Activated CD4-positive, alpha-beta T cell treated with anti-CD3 and anti-CD28 coated beads, Interleukin-10, Interleukin-2, amounts not matched to agents 100 ng/mL and 50 ng/mL, durations not matched to agents 16 hours and 8 hours (primary cell): ENCODE measurements around the gene GPR42.
"Not testable (repeated sequence)": the region's sequence is repeated elsewhere in the genome, so short reads cannot be mapped to it uniquely, and the experiment has no call there.

Experiments
- DNase-seq: peaks from one replicate; pipeline ENCODE4 v3.0.0-alpha.2; 2020

The GPR42 gene

DNA sequence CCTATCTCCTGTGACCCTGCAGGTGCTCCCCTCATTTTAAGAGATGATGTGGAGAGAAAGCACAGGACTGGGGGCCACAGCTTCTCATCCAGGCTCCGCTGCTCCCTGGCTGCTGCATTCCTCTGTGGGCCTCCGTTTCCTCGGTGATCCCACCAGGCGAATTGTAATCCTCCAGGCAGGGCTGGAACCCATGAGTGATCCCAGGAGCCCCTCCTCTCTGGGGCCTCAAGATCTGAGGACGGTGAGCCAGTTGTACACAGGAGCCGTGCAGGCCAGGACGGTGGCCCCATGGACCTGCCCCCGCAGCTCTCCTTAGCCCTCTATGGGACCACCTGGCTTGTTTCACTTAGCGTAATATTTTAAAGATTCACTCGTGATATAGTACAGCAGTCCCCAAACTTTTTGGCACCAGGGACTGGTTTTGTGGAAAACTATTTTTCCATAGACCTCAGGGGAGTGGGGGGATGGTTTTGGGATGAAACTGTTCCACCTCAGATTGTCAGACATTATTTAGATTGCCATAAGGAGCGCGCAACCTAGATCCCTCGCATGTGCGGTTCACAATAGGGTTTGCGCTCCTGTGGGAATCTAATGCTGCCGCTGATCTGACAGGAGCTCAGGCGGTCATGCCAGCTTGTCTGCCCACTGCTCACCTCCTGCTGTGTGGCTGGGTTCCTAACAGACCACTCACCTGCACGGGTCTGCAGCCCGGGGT, 7.0 kb upstream of the GPR42 start:
- no peak for DNase-seq

DNA sequence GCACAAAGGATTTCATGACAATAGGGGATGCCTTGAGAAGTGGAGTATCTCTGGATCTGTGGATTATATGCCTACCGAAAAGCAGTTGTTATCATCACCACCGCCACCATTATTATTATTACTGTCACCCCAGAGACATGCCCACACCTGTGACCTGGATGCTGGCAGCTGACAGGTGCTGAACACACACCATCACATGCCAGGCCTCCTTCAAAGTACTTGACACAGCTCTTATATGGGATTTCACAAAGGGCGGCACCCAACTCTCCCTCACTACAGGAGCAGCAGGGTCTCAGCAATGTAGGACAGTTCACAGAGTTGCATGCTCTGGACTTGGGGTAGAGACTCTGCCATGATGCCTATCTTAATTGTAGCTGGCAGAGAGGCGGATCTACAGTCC, 5.6 kb upstream of the GPR42 start:
- DNase-seq, result no peak

- no peak for DNase-seq
These were observed 2.5 kb upstream of the GPR42 start for GRCh38 chr19:35368378-35368777.

DNA sequence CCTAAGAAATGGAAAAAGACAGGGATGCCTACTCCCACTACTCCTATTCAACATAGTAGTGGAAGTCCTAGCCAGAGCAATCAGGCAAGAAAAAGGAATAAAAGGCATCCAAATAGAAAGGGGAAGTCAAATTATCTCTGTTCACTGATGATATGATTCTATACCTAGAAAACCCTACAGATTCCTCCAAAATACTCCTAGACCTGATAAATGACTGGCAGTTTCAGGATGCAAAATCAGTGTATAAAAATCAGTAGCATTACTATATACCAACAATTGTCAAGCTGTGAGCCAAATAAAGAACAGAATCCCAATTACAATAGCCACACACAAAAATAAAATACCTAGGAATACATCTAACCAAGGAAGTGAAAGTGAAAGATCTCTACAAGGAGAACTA, 1.3 kb upstream of the GPR42 start:
- DNase-seq, result no peak

DNA sequence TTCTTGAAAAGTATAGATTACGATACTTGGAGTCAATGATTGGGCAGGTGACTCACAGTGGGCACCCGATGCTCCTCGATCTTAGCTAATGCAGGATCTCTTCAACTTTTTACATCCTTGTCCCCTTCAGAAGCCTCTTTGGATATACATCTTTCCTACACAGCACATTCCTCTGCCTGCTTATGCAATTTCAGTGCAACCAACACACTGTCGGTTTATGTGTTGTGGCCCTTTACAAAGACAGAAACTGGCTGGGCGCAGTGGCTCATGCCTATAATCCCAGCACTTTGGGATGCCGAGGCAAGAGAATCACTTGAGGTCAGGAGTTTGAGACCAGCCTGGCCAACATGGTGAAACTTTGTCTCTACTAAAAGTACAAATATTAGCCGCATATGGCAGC, 2.6 kb downstream of the GPR42 start:
- no peak for DNase-seq

GRCh38 chr19:35374031-35374430, 3.2 kb downstream of the GPR42 start:
- not testable (repeated sequence) for DNase-seq

GRCh38 chr19:35375505-35376307, 4.8 kb downstream of the GPR42 start:
- DNase-seq, result no peak

DNA sequence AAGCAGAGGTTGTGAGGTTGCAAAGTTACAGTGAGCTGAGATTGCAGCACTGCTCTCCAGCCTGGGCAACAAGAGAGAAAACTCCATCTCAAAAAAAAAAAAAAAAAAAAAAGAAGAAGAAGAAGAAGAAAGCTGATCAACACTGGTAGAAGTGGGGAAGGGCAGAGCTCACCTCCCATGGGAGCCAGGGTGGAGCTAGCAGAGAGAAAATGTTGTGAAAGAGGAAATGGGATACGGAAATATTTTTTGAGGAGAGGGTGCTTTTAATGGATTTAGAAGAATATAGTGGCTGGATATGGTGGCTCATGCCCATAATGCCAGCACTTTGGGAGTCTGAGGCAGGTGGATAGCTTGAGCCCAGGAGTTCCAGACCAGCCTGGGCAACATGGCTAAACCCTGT, 6.8 kb downstream of the GPR42 start:
- DNase-seq, result no peak

- DNase-seq, result no peak
These were observed 7.5 kb downstream of the GPR42 start for GRCh38 chr19:35378356-35378755.

- DNase-seq, result not testable (repeated sequence)
These were observed 8.7 kb downstream of the GPR42 start for GRCh38 chr19:35379545-35379944.

DNA sequence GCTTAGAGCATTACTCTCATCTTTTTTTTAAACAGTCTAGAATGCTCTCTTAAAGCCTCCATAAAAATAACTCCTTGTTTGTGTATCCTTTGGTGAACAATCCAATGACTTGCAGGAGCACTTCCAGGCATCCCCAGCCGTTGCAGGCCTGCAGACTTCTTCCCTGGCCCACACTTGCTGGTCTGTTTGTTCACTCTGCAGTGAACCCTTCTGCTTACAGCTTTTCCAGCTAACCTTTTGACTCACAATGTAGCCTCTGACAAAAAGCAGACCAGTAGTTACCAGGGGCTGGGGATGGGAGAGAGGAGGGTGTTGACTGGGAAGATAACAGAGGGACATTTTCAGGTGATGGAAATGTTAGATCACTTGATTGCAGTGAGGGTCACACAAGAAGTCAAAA, 9.1 kb downstream of the GPR42 start:
- DNase-seq, result no peak

DNA sequence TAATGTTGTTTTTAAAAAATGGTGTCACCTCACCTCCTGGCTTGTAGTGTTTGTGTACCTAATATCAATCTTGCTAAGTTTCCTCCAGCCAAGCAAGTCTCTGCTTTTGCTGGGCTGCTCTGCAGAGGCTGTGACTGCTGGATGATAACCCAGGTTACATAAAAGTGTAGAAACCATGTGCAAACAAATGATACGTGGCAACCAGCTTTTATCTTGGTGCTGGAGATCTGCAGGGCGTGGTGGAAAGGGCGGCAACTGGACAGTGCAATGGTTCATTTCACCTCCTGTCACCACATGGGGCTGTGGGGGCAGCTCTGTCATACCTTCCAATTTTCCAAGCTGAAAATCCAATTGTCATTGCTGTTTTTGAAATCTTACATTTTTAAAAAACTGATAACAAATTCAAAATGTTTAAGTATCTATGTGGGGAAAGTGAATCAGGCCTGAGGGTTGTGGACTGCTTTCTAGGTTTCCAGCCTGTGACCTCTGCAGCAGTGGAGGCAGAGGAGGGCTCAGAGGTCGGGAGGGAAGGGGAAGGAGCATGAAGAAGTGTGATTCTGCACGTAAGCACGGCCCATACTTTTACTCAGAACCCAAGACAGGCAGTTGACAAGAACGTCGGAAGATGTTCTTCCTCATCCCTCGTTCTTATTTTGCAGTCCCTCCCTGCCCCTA, 9.7 kb downstream of the GPR42 start:
- DNase-seq, result no peak

DNA sequence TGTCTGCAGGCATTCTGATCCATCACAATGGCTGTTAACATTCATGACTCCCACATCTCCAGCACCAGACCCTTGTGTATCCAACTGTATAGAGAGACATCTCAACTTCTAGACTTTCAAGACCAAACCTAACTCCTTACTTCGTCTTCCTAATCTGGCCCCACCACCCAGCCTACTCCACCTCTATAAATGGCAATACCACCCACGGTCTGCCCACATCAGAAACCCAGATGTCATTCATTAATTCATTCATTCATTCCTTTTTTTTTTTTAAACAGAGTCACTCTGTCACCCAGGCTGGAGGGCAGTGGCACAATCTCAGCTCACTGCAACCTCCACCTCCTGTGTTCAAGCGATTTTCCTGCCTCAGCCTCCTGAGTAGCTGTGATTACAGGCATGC, 10.4 kb downstream of the GPR42 start:
- no peak for DNase-seq

- no peak for DNase-seq
These were observed 11.1 kb downstream of the GPR42 start for GRCh38 chr19:35381926-35382325.

- DNase-seq, result no peak
These were observed 12.7 kb downstream of the GPR42 start for GRCh38 chr19:35383536-35383935.

- DNase-seq, result no peak
These were observed 17.6 kb downstream of the GPR42 start for GRCh38 chr19:35388277-35389054.

GRCh38 chr19:35389192-35389861, 18.5 kb downstream of the GPR42 start:
- no peak for DNase-seq

DNA sequence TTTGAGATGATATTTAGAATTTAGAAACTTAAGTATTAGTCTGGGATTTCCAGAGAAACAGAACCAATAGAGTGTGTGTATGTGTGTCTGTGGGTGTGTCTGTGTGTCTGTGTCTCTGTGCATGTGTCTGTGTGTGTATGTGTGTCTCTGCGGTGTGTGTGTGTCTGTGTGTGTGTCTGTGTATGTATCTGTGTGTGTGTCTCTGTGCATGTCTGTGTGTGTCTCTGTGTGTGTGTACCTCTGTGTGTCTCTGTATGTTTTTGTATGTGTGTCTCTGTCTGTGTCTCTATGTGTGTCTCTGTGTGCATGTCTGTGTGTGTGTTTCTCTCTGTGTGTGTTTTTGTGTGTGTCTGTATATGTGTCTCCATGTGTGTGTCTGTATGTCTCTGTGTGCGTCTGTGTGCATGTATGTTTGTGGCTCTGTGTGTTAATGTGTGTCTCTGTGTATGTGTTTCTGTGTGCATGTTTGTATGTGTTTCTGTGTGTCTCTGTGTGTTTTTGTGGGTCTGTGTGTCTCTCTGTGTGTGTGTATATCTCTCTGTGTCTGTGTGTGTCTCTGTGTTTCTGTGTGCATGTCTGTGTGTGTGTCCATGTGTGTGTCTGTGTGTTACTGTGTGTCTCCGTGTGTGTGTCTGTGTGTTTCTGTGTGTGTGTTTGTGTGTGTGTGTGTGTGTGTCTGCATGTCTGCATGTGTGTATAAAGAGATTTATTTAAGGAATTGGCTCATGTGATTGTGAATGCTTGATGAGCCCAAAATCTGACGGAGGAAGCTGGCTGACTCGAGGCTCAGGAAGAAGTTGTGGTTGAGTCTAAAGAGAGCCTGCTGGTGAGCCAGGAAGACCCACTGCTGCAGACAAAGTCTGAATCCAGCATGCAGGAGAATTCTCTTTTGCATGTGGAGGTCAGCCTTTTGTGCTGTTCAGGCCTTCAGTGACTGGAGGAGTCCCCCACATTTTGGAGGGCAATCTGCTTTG, 22.2 kb downstream of the GPR42 start:
- DNase-seq, result no peak

DNA sequence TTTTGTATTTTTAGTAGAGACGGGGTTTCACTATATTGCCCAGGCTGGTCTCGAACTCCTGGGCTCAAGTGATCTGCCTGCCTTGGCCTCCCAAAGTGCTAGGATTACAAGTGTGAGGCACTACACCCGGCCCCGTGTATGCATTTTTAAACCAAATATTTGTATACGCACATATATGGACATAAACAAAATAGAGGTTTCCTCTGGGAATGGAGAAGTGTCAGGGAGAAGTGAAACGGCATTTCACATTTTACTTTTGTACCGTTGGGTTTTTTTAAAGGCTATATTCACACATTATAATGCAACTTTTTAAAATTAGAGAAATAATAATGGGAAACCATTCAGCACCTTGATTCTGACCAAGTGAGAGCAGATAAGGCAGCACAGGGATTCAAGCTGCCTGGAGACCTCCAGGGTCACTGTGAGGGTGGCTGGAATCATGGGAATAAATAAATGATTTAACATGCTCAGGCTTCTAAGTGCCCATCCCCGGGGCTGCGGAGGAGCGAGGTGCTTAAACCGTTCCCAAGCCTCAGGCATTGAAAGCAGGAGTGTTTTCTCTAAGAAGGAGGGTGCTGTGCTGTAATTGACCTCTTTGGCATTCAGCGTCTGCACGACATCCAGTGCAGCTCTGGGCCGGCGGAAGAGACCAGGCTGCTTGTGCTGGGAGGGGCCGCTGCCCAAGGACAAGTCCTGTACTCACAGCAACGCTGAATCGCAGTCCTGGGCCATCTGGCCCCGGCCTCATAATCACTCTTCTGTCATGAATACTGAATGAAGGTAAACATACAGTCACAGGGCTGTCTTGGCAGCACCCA, 24.7 kb downstream of the GPR42 start:
- DNase-seq, result no peak

- no peak for DNase-seq
These were observed 25.5 kb downstream of the GPR42 start for GRCh38 chr19:35396240-35396885.
